Gastroesophageal sphincter (tissue), 4 donors: ENCODE measurements around the gene SCAPER. TPM values are rescaled to one million over a fixed set of nuclear protein-coding genes. Genes with fewer than 3 reads are reported as not detected.
"Not testable (repeated sequence)": the region's sequence is repeated elsewhere in the genome, so short reads cannot be mapped to it uniquely, and the experiment has no call there.

Source experiments
- ATAC-seq: fragments of 150-250 bp; one replicate; pipeline ENCODE4 v1.9.1; 2016; ENCODE audit warnings: mild to moderate bottlenecking, moderate library complexity
- H3K27ac ChIP-seq, 4 donors: fragments of 200-600 bp; sonication (generic) in 3 of 4; 1 replicate in 3 of 4; 2 replicates in 1 of 4; pipeline ENCODE4 v1.5.1; 2016 to 2019
- H3K27me3 ChIP-seq: fragments of 200-600 bp; sonication (generic); one replicate; pipeline ENCODE4 v1.5.1; 2019
- H3K36me3 ChIP-seq, 2 donors: fragments of 200-600 bp; sonication (generic); one replicate each; pipeline ENCODE4 v1.5.1; 2019; ENCODE audit warnings: control low read depth in 1 of 2
- H3K4me1 ChIP-seq, 3 donors: fragments of 200-600 bp; sonication (generic); 1 replicate in 2 of 3; 2 replicates in 1 of 3; pipeline ENCODE4 v1.5.1; 2016 to 2019; ENCODE audit warnings: control low read depth in 2 of 3
- H3K4me3 ChIP-seq, 2 donors: fragments of 200-600 bp; sonication (generic); one replicate each; pipeline ENCODE4 v1.5.1; 2019; ENCODE audit warnings: mild to moderate bottlenecking in 1 of 2, moderate library complexity in 1 of 2
- H3K9me3 ChIP-seq, 3 donors: fragments of 200-600 bp; sonication (generic); one replicate each; pipeline ENCODE4 v1.5.1; 2017 to 2019; ENCODE audit warnings: control low read depth in 2 of 3
- EP300 ChIP-seq: sonication (generic); formaldehyde crosslinking; IDR thresholded peaks from one replicate; pipeline ENCODE4 v1.6.1; 2017; ENCODE audit warnings: antibody characterized with exemption, mild to moderate bottlenecking
- POLR2A ChIP-seq, 2 donors: fragments of 450-650 bp; IDR thresholded peaks; one replicate each; pipeline ENCODE4 v1.6.1; 2017; ENCODE audit warnings: antibody characterized with exemption in 2 of 2, mild to moderate bottlenecking in 2 of 2, moderate library complexity in 1 of 2
- POLR2AphosphoS5 ChIP-seq: sonication (generic); formaldehyde crosslinking; IDR thresholded peaks from one replicate; pipeline ENCODE4 v1.6.1; 2017; ENCODE audit warnings: antibody characterized with exemption
- WGBS, 2 donors: methylation state at CpG; one replicate each; pipeline ENCODE4 v1.1.5; 2018; ENCODE audit warnings: low coverage in 1 of 2; 5-methylcytosine and 5-hydroxymethylcytosine counted together
- total RNA-seq, 4 donors: library from RNA; depleted of rRNA; stranded (reverse); fragments of >200 nt; gene quantifications; one replicate each; pipeline ENCODE4 v1.1.0, GENCODE V29; 2016
- TF ChIP-seq, protein P1 (sequence below), 4 experiments: fragments of 200-600 bp in 2 of 4; fragments of 450-650 bp in 2 of 4; sonication (generic) in 1 of 4; IDR thresholded peaks; one replicate each; pipeline ENCODE4 v1.5.1; 2017 to 2019; ENCODE audit warnings: antibody characterized with exemption in 4 of 4, mild to moderate bottlenecking in 2 of 4, moderate library complexity in 2 of 4

Gene SCAPER
- total RNA-seq, 4 donors from 2014 or later: 21.5 to 34.3 (median 28.7) TPM

DNA sequence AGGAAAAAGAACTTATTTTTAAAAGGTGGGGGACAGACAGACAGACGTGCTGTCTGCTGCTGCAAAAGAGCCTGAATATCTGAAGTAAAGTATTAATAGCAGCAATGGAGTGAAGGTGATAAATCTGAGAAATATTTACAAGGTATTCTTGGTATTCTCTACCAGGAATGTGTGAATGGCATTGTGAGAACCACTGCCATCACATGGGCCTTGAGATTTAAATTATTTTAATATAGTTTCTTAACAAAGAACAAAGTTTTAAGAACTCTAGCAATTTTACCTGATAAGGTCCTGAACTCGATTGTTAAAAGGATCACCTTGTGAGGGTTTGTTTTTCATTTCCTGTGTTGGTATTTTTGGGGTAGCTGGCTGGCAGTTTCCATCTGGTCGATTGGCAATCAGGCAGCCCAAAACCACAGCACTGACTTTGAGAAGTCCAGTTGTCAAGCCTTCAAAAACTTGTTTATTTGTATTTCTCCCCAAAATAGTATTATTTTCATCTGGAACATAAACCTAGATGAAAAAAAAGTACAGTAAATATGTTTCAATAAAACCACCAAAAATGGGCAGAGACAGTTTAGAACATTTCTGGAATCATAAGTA is 471.2 kb downstream of the SCAPER start:
- H3K27me3 ChIP-seq: no peaks in the 10 kb centered on the region
- ATAC-seq: no peak
- 38 to 43% methylated on average over 3 of the region's 3 CpGs for WGBS, 2 donors
- H3K9me3 ChIP-seq: no peaks in the 10 kb centered on the region
- no peaks in the 10 kb centered on the region for H3K4me1 ChIP-seq
- H3K27ac ChIP-seq: no peak overlapping the region
- no peak overlapping the region for H3K4me3 ChIP-seq
- TF ChIP-seq EP300 (no peak), POLR2AphosphoS5 (no peak), POLR2A (IDR thresholded peaks at IDR 0.05) (no peak)
- TF ChIP-seq, protein P1, sequence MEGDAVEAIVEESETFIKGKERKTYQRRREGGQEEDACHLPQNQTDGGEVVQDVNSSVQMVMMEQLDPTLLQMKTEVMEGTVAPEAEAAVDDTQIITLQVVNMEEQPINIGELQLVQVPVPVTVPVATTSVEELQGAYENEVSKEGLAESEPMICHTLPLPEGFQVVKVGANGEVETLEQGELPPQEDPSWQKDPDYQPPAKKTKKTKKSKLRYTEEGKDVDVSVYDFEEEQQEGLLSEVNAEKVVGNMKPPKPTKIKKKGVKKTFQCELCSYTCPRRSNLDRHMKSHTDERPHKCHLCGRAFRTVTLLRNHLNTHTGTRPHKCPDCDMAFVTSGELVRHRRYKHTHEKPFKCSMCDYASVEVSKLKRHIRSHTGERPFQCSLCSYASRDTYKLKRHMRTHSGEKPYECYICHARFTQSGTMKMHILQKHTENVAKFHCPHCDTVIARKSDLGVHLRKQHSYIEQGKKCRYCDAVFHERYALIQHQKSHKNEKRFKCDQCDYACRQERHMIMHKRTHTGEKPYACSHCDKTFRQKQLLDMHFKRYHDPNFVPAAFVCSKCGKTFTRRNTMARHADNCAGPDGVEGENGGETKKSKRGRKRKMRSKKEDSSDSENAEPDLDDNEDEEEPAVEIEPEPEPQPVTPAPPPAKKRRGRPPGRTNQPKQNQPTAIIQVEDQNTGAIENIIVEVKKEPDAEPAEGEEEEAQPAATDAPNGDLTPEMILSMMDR (IDR thresholded peaks at IDR 0.05): no peak
- H3K36me3 ChIP-seq: peaks cover 0 to 29% of the 10 kb centered on the region in 2 donors

DNA sequence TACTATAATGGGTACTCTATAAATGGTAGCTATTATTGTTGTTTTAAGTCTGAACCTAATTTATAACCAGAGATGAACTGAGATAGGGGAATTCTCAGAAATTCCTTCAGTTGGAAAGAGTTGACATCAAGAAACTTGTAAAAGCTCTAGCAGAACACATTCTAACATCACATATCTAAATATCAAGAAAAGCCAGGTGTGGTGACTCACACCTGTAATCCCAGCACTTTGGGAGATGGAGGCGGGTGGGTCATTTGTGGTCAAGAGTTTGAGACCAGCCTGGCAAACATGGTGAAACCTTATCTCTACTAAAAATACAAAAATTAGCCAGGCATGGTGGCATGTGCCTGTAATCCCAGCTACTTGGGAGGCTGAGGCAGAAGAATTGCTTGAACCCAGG is 472.1 kb downstream of the SCAPER start:
- not testable (repeated sequence) for H3K27ac ChIP-seq, ATAC-seq, H3K27me3 ChIP-seq, H3K9me3 ChIP-seq, H3K4me3 ChIP-seq, H3K4me1 ChIP-seq
- peaks cover 0 to 38% of the 10 kb centered on the region in 2 donors for H3K36me3 ChIP-seq
- 100% methylated on average over 1 of the region's 1 CpG for WGBS, 2 donors

DNA sequence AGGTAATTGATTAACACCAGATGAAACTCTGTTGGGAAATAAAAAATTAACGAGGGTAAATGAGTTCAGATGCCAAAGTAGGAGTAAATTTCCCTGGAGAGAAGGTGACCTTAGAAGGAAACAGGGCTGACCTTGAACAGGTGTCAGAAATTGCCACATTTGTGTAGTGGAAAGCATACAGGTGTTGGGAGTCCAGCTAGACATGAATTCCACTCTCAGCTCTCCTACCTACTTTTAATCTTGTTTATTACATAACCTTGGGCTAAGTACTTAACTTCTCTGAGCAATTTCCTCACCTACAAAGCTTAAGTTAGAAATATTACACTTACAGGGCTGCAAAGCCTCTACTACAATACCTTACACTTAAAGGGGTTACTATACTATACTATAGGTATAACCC is 472.5 kb downstream of the SCAPER start:
- no peak overlapping the region for H3K27ac ChIP-seq
- H3K27me3 ChIP-seq: no peaks in the 10 kb centered on the region
- 40 to 88% methylated on average over 1 of the region's 1 CpG for WGBS, 2 donors
- TF ChIP-seq, protein P1 (IDR thresholded peaks at IDR 0.05): no peak
- TF ChIP-seq POLR2AphosphoS5 (no peak), EP300 (no peak), POLR2A (IDR thresholded peaks at IDR 0.05) (no peak)
- peaks cover 0 to 40% of the 10 kb centered on the region in 2 donors for H3K36me3 ChIP-seq
- no peaks in the 10 kb centered on the region for H3K4me1 ChIP-seq
- no peak overlapping the region for H3K4me3 ChIP-seq
- ATAC-seq: no peak
- H3K9me3 ChIP-seq: no peaks in the 10 kb centered on the region

DNA sequence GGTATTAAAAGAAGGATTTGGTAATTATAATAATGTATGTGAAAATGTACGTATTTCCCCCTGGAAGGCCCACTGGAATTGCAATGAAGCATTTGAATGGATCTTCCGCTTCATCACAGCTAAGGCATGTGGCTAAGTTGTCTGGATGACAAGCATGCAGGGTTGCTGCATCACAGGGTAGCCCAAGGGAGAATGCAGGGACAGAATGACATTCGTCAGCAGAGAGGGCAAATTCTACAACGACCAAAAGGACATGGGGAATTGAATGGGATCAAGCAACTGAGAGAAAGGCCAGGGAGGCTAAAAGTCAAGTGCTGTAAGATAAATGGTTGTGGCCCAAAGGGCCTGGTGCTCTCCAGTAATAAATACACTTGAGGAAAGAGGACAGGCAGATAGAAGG is 473.2 kb downstream of the SCAPER start:
- Histone ChIP-seq H3K36me3 (peaks cover 0 to 40% of the 10 kb centered on the region in 2 donors), H3K4me3 (no peak overlapping the region), H3K4me1 (no peaks in the 10 kb centered on the region), H3K9me3 (peaks cover 0 to under 1% (median 0%) of the 10 kb centered on the region in 3 donors), H3K27me3 (no peaks in the 10 kb centered on the region), H3K27ac (no peak overlapping the region)
- ATAC-seq: no peak
- 72 to 97% methylated on average over 3 to 4 of the region's 4 CpGs for WGBS, 2 donors
- TF ChIP-seq, protein P1 (IDR thresholded peaks at IDR 0.05): no peak
- TF ChIP-seq POLR2A (IDR thresholded peaks at IDR 0.05) (no peak), EP300 (no peak), POLR2AphosphoS5 (no peak)

DNA sequence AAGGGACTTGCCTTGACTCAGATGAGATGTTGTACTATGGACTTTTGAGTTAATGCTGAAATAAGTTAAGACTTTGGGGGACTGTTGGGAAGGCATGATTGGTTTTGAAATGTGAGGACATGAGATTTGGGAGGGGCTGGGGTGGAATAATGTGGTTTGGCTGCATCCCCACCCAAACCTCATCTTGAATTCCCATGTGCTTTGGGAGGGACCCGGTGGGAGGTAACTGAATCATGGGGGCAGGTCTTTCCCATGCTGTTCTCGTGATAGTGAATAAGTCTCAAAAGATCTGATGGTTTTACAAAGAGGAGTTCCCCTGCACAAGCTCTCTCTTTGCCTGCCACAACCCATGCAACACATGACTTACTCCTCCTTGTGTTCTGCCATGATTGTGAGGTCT is 474.4 kb downstream of the SCAPER start:
- H3K27me3 ChIP-seq, H3K4me1 ChIP-seq, ATAC-seq, H3K4me3 ChIP-seq, H3K27ac ChIP-seq: not testable (repeated sequence)
- Histone ChIP-seq H3K36me3 (peaks cover 0 to 47% of the 10 kb centered on the region in 2 donors), H3K9me3 (peaks cover 0 to 10% (median 0%) of the 10 kb centered on the region in 3 donors)
- 89 to 100% methylated on average over 1 to 2 of the region's 2 CpGs for WGBS, 2 donors

DNA sequence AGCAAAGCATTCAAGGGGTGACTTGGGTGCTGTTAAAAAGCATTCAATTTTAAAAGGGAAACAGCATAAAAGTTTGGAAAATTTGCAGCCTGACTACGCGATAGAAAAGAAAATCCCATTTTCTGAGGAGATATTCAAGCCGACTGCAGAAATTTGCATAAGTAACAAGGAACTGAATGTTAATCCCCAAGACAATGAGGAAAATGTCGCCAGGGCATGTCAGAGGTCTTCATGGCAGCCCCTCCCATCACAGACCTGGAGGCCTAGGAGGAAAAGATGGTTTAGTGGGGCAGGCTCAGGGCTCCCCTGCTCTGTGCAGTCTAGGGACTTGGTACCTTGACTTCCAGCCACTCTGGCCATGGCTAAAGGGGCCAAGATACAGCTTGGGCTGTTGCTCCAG is 475.5 kb downstream of the SCAPER start:
- Histone ChIP-seq H3K27ac (no peak overlapping the region), H3K4me3 (no peak overlapping the region), H3K27me3 (no peaks in the 10 kb centered on the region), H3K4me1 (no peaks in the 10 kb centered on the region), H3K9me3 (peaks cover 0 to 10% (median 0%) of the 10 kb centered on the region in 3 donors), H3K36me3 (peaks cover 0 to 48% of the 10 kb centered on the region in 2 donors)
- no peak for TF ChIP-seq POLR2A (IDR thresholded peaks at IDR 0.05)
- no peak for TF ChIP-seq POLR2AphosphoS5
- TF ChIP-seq EP300: no peak
- TF ChIP-seq, protein P1 (IDR thresholded peaks at IDR 0.05): no peak
- no peak for ATAC-seq
- 96 to 100% methylated on average over 4 of the region's 4 CpGs for WGBS, 2 donors
